A673 (cell line): ENCODE results near the gene HS3ST4. TPM values are rescaled to one million over a fixed set of nuclear protein-coding genes. Genes with fewer than 3 reads are reported as not detected.

Source experiments
- BruUV-seq: library from RNA; stranded (reverse); fragments of 400-500 nt; replicated peaks from 2 replicates; lab custom pipeline; 2021; lab: Mats Ljungman, UMichigan
- CTCF ChIA-PET: fragments of 300-600 bp; sonication (Branson Sonifier 250); formaldehyde crosslinking; loops from one replicate; lab custom pipeline; 2022; ENCODE audit warnings: antibody characterized with exemption; lab: Charles Lee
- POLR2A ChIA-PET: fragments of 300-600 bp; sonication (Branson Sonifier 250); formaldehyde crosslinking; loops from one replicate; lab custom pipeline; 2022; ENCODE audit warnings: antibody characterized with exemption; ENCODE audit not compliant: low non-redundant PET; lab: Charles Lee
- DNase-seq: peaks from one replicate; pipeline ENCODE4 v3.0.0-alpha.2; 2015; ENCODE audit warnings: low spot score
- H3K27ac ChIP-seq: fragments of 200-600 bp; sonication (generic); 2 replicates; pipeline ENCODE4 v1.5.1; 2016; ENCODE audit warnings: mixed run types, low read depth, mild to moderate bottlenecking, mixed read lengths, antibody characterized with exemption, low read length; ENCODE audit not compliant: poor library complexity, severe bottlenecking
- H3K27me3 ChIP-seq: fragments of 200-600 bp; sonication (generic); replicated peaks from 2 replicates; pipeline ENCODE4 v1.6.1; 2017; ENCODE audit warnings: mixed run types, low read depth, mild to moderate bottlenecking, mixed read lengths, antibody characterized with exemption, low read length; ENCODE audit not compliant: insufficient read depth, poor library complexity
- H3K36me3 ChIP-seq: fragments of 200-600 bp; sonication (generic); 2 replicates; pipeline ENCODE4 v1.6.1; 2016; ENCODE audit warnings: mixed run types, mild to moderate bottlenecking, mixed read lengths, antibody characterized with exemption, low read length; ENCODE audit not compliant: insufficient read depth, poor library complexity, severe bottlenecking
- H3K4me1 ChIP-seq: fragments of 200-600 bp; sonication (generic); 2 replicates; pipeline ENCODE4 v1.6.1; 2017; ENCODE audit warnings: mixed run types, mild to moderate bottlenecking, mixed read lengths, antibody characterized with exemption, low read length; ENCODE audit not compliant: insufficient read depth, poor library complexity, severe bottlenecking
- H3K4me3 ChIP-seq: fragments of 200-600 bp; sonication (generic); 2 replicates; pipeline ENCODE4 v1.5.1; 2016; ENCODE audit warnings: low read depth, mixed run types, mild to moderate bottlenecking, mixed read lengths, low read length; ENCODE audit not compliant: poor library complexity, severe bottlenecking
- H3K9me3 ChIP-seq: fragments of 200-600 bp; sonication (generic); 2 replicates; pipeline ENCODE4 v1.6.1; 2016; ENCODE audit warnings: mixed run types, low read depth, mild to moderate bottlenecking, mixed read lengths, antibody characterized with exemption, low read length; ENCODE audit not compliant: poor library complexity, severe bottlenecking
- EZH2 ChIP-seq: fragments of 200-600 bp; sonication (generic); IDR thresholded peaks from 2 replicates; pipeline ENCODE4 v1.6.1; 2017; ENCODE audit warnings: borderline replicate concordance, low read depth, mild to moderate bottlenecking, mixed read lengths, antibody characterized with exemption, low read length; ENCODE audit not compliant: poor library complexity, severe bottlenecking
- intact Hi-C: fragments of 100-400 bp; cut with micrococcal nuclease; formaldehyde crosslinking; loops from one replicate; pipeline ENCODE4 v1.10.0; 2022; ENCODE audit not compliant: unreplicated experiment
- total RNA-seq: library from RNA; stranded (reverse); gene quantifications from 2 replicates; pipeline ENCODE4 v1.2.3, GENCODE V29; 2021
- TF ChIP-seq, protein P1 (sequence below): fragments of 300-800, 200-600 bp; sonication (generic); conservative IDR thresholded peaks from 2 replicates; pipeline ENCODE4 v1.5.1; 2017; ENCODE audit warnings: low read depth, mild to moderate bottlenecking, antibody characterized with exemption, low read length, moderate library complexity, mixed read lengths

Gene HS3ST4
- total RNA-seq, 1 experiment from 2014 or later = 33.5 TPM

DNA sequence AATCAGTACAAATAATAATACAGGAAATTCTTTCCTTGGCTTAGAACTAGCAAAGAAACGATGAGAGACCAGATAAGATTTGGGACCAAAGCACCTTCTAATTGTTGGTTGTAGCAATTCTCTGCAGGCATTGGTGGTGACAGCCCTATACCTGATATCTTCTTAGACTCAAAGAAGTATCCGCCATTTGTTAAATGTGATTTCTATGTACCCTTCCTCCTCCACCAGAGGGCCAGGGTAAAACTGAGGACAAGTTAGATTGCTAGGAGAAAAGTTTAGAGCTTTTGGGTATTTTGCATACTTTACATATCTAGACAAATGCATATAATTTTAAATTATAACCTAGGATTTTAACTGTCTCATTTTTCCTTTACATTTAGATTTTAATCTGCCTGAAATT is 304.3 kb downstream of the HS3ST4 start:
- H3K9me3 ChIP-seq = no peaks in the 10 kb centered on the region
- TF ChIP-seq EZH2 = no peak
- TF ChIP-seq, protein P1, sequence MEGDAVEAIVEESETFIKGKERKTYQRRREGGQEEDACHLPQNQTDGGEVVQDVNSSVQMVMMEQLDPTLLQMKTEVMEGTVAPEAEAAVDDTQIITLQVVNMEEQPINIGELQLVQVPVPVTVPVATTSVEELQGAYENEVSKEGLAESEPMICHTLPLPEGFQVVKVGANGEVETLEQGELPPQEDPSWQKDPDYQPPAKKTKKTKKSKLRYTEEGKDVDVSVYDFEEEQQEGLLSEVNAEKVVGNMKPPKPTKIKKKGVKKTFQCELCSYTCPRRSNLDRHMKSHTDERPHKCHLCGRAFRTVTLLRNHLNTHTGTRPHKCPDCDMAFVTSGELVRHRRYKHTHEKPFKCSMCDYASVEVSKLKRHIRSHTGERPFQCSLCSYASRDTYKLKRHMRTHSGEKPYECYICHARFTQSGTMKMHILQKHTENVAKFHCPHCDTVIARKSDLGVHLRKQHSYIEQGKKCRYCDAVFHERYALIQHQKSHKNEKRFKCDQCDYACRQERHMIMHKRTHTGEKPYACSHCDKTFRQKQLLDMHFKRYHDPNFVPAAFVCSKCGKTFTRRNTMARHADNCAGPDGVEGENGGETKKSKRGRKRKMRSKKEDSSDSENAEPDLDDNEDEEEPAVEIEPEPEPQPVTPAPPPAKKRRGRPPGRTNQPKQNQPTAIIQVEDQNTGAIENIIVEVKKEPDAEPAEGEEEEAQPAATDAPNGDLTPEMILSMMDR = peak; percentile 42; the same call in 1 of the 2 replicates
- no peaks in the 10 kb centered on the region for H3K27me3 ChIP-seq
- H3K4me1 ChIP-seq = no peaks in the 10 kb centered on the region
- no peak overlapping the region for H3K27ac ChIP-seq
- no peaks in the 10 kb centered on the region for H3K36me3 ChIP-seq
- CTCF ChIA-PET = no interaction called here
- peak; percentile 32 for DNase-seq
- H3K4me3 ChIP-seq = no peak overlapping the region
- intact Hi-C loops = no loop called here
- no TSS peak for BruUV-seq
- POLR2A ChIA-PET = no interaction called here

DNA sequence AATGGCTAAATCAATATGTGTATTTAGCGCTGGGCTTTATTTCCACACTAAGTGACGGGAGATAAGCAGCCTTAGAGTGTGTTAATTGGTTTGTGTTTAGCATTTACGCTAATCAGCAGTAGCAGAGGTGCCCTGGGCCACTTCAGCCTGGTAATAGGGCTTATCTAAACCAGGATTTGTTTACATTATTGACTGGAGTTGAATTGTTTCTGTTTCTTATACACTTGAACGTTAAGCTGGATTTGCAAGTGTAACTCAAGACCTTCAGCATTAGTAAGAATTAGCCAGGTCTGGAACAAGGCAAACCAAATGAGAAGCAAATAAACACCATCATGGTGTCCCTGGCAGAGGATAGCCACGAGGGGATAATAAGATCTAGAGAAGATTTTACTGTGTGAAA is 313.6 kb downstream of the HS3ST4 start:
- TF ChIP-seq, protein P1 = no peak
- no peak for TF ChIP-seq EZH2
- Histone ChIP-seq H3K36me3 (no peaks in the 10 kb centered on the region), H3K27ac (no peak overlapping the region), H3K4me3 (no peak overlapping the region), H3K9me3 (peaks cover 18% of the 10 kb centered on the region), H3K27me3 (no peaks in the 10 kb centered on the region), H3K4me1 (no peaks in the 10 kb centered on the region)
- DNase-seq = no peak
- BruUV-seq = no TSS peak
- intact Hi-C loops = no loop called here
- ChIA-PET POLR2A (no interaction called here), CTCF (no interaction called here)

DNA sequence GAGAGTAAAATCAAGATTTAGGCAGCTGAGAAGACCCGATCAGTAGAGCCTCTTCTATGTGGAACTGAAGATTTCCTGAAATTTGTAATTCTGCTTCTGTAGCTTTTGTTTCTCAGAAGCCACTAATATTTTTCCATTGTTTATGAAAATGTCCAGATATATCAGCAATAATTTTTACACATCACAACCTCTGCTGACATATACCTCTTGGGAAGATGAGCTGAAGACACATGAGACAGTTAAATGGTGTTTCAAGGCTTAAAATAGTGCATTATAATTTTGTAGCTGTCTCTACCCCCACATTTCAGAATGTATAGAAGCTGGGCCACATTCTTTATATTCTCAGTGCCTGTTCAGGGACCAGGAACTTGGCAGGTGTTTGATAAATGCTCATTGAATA is 320.6 kb downstream of the HS3ST4 start:
- Histone ChIP-seq H3K27me3 (no peaks in the 10 kb centered on the region), H3K4me1 (no peaks in the 10 kb centered on the region), H3K27ac (no peak overlapping the region), H3K9me3 (peaks cover 16% of the 10 kb centered on the region), H3K36me3 (no peaks in the 10 kb centered on the region), H3K4me3 (no peak overlapping the region)
- intact Hi-C loops = no loop called here
- BruUV-seq = no TSS peak
- ChIA-PET CTCF (no interaction called here), POLR2A (no interaction called here)
- DNase-seq = no peak
- TF ChIP-seq, protein P1 = no peak
- no peak for TF ChIP-seq EZH2
